Endothelial cell of umbilical vein (primary cell): ENCODE data around the gene MYCBP2. TPM values are rescaled to one million over a fixed set of nuclear protein-coding genes. Genes with fewer than 3 reads are reported as not detected.

ENCODE experiments used
- BruUV-seq: library from RNA; stranded (reverse); fragments of 400-500 nt; replicated peaks from 2 replicates; lab custom pipeline; 2021; lab: Mats Ljungman, UMichigan
- CTCF ChIA-PET: fragments of 300-600, 350-600 bp; sonication (Branson Sonifier 250); formaldehyde crosslinking; loops from one replicate; lab custom pipeline; 2021; ENCODE audit warnings: antibody characterized with exemption, inconsistent platforms; lab: Charles Lee
- POLR2A ChIA-PET: fragments of 300-600, 350-600 bp; sonication (Branson Sonifier 250); formaldehyde crosslinking; loops from one replicate; lab custom pipeline; 2021; ENCODE audit warnings: antibody characterized with exemption, inconsistent platforms; lab: Charles Lee
- DNase-seq: peaks from one replicate; pipeline ENCODE4 v3.0.0-alpha.2; 2011; ENCODE audit warnings: low read depth, low spot score
- FAIRE-seq: peaks from 2 replicates; lab custom pipeline; 2011; peaks lifted over from hg19 to GRCh38; lab: Jason Lieb, UNC
- H2AFZ ChIP-seq: 2 replicates; pipeline ENCODE4 v1.6.0; 2012; ENCODE audit warnings: low read depth, low read length, control low read depth, inconsistent platforms
- H3K27ac ChIP-seq: 2 replicates; pipeline ENCODE4 v1.5.1; 2011; ENCODE audit warnings: low read depth, mild to moderate bottlenecking, control low read depth, low read length, moderate library complexity; ENCODE audit not compliant: insufficient read depth
- H3K27me3 ChIP-seq, 2 experiments: 2 replicates each; pipeline versions ENCODE4 v1.6.0 to v1.6.1; 2011; ENCODE audit warnings: low read length in 2 of 2, mixed read lengths in 1 of 2; ENCODE audit not compliant: control insufficient read depth in 2 of 2, insufficient read depth in 2 of 2
- H3K36me3 ChIP-seq, 2 experiments: 2 replicates in 1 of 2; 3 replicates in 1 of 2; pipeline ENCODE4 v1.5.1; 2011; ENCODE audit warnings: low read length in 2 of 2, mild to moderate bottlenecking in 1 of 2, moderate library complexity in 1 of 2; ENCODE audit not compliant: control insufficient read depth in 2 of 2, insufficient read depth in 2 of 2; ENCODE audit errors: extremely low read depth in 1 of 2
- H3K4me1 ChIP-seq: 3 replicates; pipeline ENCODE4 v1.5.1; 2011; ENCODE audit warnings: mild to moderate bottlenecking, low read length; ENCODE audit not compliant: control insufficient read depth, insufficient read depth; ENCODE audit errors: extremely low read depth
- H3K4me2 ChIP-seq: 2 replicates; pipeline ENCODE4 v1.6.1; 2011; ENCODE audit warnings: low read length, control low read depth, mixed read lengths; ENCODE audit not compliant: insufficient read depth
- H3K4me3 ChIP-seq, 3 experiments: fragments of 200-600 bp in 1 of 3; sonication (generic), shearing (Covaris generic) in 1 of 3; replicated peaks in 1 of 3; 2 replicates each; pipeline ENCODE4 v1.5.1; 2011 to 2016; ENCODE audit warnings: control low read depth in 3 of 3, low read length in 3 of 3, mild to moderate bottlenecking in 2 of 3, inconsistent platforms in 1 of 3, low read depth in 1 of 3, moderate library complexity in 1 of 3; ENCODE audit not compliant: insufficient read depth in 1 of 3
- H3K79me2 ChIP-seq: 2 replicates; pipeline ENCODE4 v1.6.0; 2012; ENCODE audit warnings: low read length, inconsistent platforms; ENCODE audit not compliant: control insufficient read depth, insufficient read depth
- H3K9ac ChIP-seq: replicated peaks from 2 replicates; pipeline ENCODE3; 2011; ENCODE audit warnings: low read length, control low read depth; ENCODE audit not compliant: insufficient read depth; ENCODE audit errors: extremely low read depth
- H3K9me1 ChIP-seq: replicated peaks from 3 replicates; pipeline ENCODE4 v1.6.0; 2011; ENCODE audit warnings: mild to moderate bottlenecking, low read length; ENCODE audit not compliant: control insufficient read depth, insufficient read depth; ENCODE audit errors: extremely low read depth
- H3K9me3 ChIP-seq: replicated peaks from 2 replicates; pipeline ENCODE4 v1.5.1; 2012; ENCODE audit warnings: low read length, inconsistent platforms; ENCODE audit not compliant: control insufficient read depth, insufficient read depth
- H4K20me1 ChIP-seq: replicated peaks from 2 replicates; pipeline ENCODE3; 2011; ENCODE audit warnings: mild to moderate bottlenecking, low read length; ENCODE audit not compliant: control insufficient read depth, insufficient read depth; ENCODE audit errors: extremely low read depth
- EZH2 ChIP-seq: IDR thresholded peaks from 2 replicates; pipeline ENCODE4 v1.6.1; 2012; ENCODE audit warnings: borderline replicate concordance, low read depth, mild to moderate bottlenecking, moderate library complexity, low read length, inconsistent platforms; ENCODE audit not compliant: severe bottlenecking
- FOS ChIP-seq: IDR thresholded peaks from 2 replicates; pipeline ENCODE4 v1.6.1; 2011; ENCODE audit warnings: mild to moderate bottlenecking, low read length, moderate library complexity, borderline replicate concordance; ENCODE audit not compliant: insufficient read depth
- GATA2 ChIP-seq: IDR thresholded peaks from 2 replicates; pipeline ENCODE4 v1.7.0; 2011; ENCODE audit warnings: low read depth, mild to moderate bottlenecking, moderate library complexity, mixed read lengths, low read length; ENCODE audit not compliant: insufficient read length, insufficient read depth
- JUN ChIP-seq: IDR thresholded peaks from 2 replicates; pipeline ENCODE4 v1.6.1; 2011; ENCODE audit warnings: borderline replicate concordance, low read depth; ENCODE audit not compliant: insufficient read length, insufficient read depth
- MYC ChIP-seq: IDR thresholded peaks from one replicate; pipeline ENCODE4 v1.6.1; 2011; ENCODE audit warnings: mild to moderate bottlenecking, low read depth, low read length
- POLR2A ChIP-seq: IDR thresholded peaks from 2 replicates; pipeline ENCODE4 v1.6.1; 2012; ENCODE audit warnings: low read depth, mild to moderate bottlenecking, control low read depth, low read length
- POLR2AphosphoS5 ChIP-seq: IDR thresholded peaks from 2 replicates; pipeline ENCODE4 v1.6.1; 2012; ENCODE audit warnings: low read depth, mild to moderate bottlenecking, control low read depth, low read length, moderate library complexity; ENCODE audit not compliant: insufficient read depth
- dilution Hi-C: fragments of 300-500 bp; cut with MboI; formaldehyde crosslinking; loops from one replicate; pipeline ENCODE4 v1.15.0; 2019; ENCODE audit warnings: low sequenced_read_pairs; ENCODE audit not compliant: extremely low pct_ligation_motif_present
- intact Hi-C: fragments of 100-400 bp; cut with micrococcal nuclease; formaldehyde crosslinking; loops from one replicate; pipeline ENCODE4 v1.10.0; 2022
- polyA plus RNA-seq, 4 experiments: library from polyadenylated mRNA; depleted of rRNA in 3 of 4; stranded (reverse) in 3 of 4; unstranded in 1 of 4; fragments of >200 nt; gene quantifications; 2 replicates each; pipeline versions ENCODE4 v1.2.1 to v1.2.3, GENCODE V29; 2011 to 2012; ENCODE audit warnings: missing spikeins in 1 of 4
- total RNA-seq: library from RNA; stranded (reverse); gene quantifications from 2 replicates; pipeline ENCODE4 v1.2.3, GENCODE V29; 2021
- TF ChIP-seq, protein P1 (sequence below): IDR thresholded peaks from 2 replicates; pipeline ENCODE4 v1.6.1; 2011; ENCODE audit not compliant: insufficient read depth, insufficient read length
- TF ChIP-seq, protein P2 (sequence below), 2 donors: IDR thresholded peaks; 1 replicate in 1 of 2; 2 replicates in 1 of 2; pipeline ENCODE4 v1.5.1; 2011; ENCODE audit warnings: low read length in 2 of 2, mild to moderate bottlenecking in 2 of 2, moderate library complexity in 2 of 2, control low read depth in 1 of 2, inconsistent platforms in 1 of 2, low read depth in 1 of 2; ENCODE audit not compliant: insufficient read depth in 1 of 2; ENCODE audit errors: extremely low read depth in 1 of 2

MYCBP2 gene
- total and polyA plus RNA-seq, 2 donors (not counting 3 experiments of a cell fraction or from before 2014, with no cell fraction given), result 30.5 to 89.8 TPM

DNA sequence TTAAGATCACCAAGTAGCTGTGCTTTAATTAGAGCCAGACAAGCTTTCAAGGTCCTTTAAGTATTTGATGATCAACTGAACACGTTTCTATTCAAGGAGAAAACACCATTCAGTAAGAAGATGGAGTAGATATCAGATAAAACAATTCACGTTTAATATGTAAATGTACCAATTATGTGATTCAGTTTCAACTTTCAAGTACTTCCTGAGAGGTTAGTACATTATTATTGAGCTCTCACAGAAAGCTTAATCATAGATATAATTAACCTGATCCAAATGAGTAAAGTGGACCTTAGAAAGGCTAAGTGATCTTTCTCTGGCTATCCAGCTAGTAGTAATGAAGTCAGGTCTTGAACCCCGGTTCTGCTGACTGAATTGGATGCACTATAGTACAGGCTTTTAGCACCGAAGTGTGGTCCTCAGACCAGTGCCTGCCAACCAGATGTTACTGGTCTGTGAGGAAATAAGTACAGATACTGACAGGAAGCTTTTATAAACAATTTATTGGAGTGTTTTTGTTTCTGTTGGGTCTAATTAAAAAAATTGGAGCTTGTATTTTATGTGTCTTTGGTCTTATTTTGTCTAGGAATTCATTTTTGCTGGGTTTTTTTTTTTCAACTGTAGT is 324.8 kb downstream of the MYCBP2 start:
- Histone ChIP-seq H3K9ac (no peak overlapping the region), H3K9me3 (no peaks in the 10 kb centered on the region), H3K4me3 (no peak overlapping the region), H3K27me3 (no peaks in the 10 kb centered on the region), H3K9me1 (no peaks in the 10 kb centered on the region), H3K79me2 (no peaks in the 10 kb centered on the region), H4K20me1 (no peaks in the 10 kb centered on the region), H3K4me1 (no peaks in the 10 kb centered on the region), H3K27ac (no peak overlapping the region), H2AFZ (no peak overlapping the region), H3K36me3 (peaks cover 2 to 3% of the 10 kb centered on the region in 2 experiments), H3K4me2 (no peak overlapping the region)
- ChIA-PET CTCF (interaction anchor here (0.6 to 2.2 kb wide), 20 partner anchors 9 to 1327 kb away, joined by 3 to 17 read pairs (median 4); partner anchors contain the start of gene CLN5), POLR2A (no interaction called here)
- FAIRE-seq (no peak), DNase-seq (no peak)
- intact Hi-C loops, result loop anchor here (1.0 to 5.0 kb wide), 3 partner anchors 22 to 477 kb away; no protein-coding TSS in a partner anchor
- dilution Hi-C loops, result no loop called here
- no TSS peak for BruUV-seq
- TF ChIP-seq FOS (no peak), MYC (no peak), POLR2A (no peak), JUN (no peak), POLR2AphosphoS5 (no peak), GATA2 (no peak), EZH2 (no peak)
- TF ChIP-seq, protein P1, sequence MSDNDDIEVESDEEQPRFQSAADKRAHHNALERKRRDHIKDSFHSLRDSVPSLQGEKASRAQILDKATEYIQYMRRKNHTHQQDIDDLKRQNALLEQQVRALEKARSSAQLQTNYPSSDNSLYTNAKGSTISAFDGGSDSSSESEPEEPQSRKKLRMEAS, result no peak
- TF ChIP-seq, protein P2, sequence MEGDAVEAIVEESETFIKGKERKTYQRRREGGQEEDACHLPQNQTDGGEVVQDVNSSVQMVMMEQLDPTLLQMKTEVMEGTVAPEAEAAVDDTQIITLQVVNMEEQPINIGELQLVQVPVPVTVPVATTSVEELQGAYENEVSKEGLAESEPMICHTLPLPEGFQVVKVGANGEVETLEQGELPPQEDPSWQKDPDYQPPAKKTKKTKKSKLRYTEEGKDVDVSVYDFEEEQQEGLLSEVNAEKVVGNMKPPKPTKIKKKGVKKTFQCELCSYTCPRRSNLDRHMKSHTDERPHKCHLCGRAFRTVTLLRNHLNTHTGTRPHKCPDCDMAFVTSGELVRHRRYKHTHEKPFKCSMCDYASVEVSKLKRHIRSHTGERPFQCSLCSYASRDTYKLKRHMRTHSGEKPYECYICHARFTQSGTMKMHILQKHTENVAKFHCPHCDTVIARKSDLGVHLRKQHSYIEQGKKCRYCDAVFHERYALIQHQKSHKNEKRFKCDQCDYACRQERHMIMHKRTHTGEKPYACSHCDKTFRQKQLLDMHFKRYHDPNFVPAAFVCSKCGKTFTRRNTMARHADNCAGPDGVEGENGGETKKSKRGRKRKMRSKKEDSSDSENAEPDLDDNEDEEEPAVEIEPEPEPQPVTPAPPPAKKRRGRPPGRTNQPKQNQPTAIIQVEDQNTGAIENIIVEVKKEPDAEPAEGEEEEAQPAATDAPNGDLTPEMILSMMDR (IDR thresholded peaks at IDR 0.05; ENCODE audit: extremely low read depth in 1 of 2, insufficient read depth in 1 of 2, low read depth in 1 of 2, low read length in 2 of 2), result no peak
